Measurements from ENCODE around the gene S100A9. TPM values are rescaled to one million over a fixed set of nuclear protein-coding genes. Genes with fewer than 3 reads are reported as not detected.
"Not testable (repeated sequence)": the region's sequence is repeated elsewhere in the genome, so short reads cannot be mapped to it uniquely, and the experiment has no call there.

S100A9 gene
- total RNA-seq, 2 experiments from 2014 or later, result not detected

DNA sequence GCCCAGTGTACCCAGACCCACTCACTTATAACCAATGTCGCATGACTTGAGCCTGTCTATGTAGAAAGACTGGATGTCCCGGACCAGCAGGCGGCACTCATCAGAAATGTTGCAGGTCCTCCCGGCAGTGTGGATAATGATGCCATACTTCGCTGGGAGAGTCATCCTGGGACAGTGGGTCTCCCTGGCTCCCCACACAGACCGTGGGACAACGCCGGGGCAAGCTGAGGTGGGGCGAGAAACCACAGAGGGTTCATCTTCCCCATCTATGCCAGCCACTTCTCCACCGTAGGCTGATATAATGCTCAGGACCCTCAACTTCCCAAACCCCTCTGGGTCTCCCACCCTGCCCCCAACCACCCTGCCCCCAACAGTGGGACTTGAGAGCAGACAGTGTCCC lies 17.3 kb upstream of the S100A9 start:
- DNase-seq, result no peak
- Mint-ChIP-seq H3K36me3 (no peaks in the 10 kb centered on the region), H3K27me3 (peaks cover 21% of the 10 kb centered on the region), H3K4me3 (no peak overlapping the region), H3K27ac (no peak overlapping the region), H3K4me1 (peaks cover 25% of the 10 kb centered on the region), H3K9me3 (no peaks in the 10 kb centered on the region)

DNA sequence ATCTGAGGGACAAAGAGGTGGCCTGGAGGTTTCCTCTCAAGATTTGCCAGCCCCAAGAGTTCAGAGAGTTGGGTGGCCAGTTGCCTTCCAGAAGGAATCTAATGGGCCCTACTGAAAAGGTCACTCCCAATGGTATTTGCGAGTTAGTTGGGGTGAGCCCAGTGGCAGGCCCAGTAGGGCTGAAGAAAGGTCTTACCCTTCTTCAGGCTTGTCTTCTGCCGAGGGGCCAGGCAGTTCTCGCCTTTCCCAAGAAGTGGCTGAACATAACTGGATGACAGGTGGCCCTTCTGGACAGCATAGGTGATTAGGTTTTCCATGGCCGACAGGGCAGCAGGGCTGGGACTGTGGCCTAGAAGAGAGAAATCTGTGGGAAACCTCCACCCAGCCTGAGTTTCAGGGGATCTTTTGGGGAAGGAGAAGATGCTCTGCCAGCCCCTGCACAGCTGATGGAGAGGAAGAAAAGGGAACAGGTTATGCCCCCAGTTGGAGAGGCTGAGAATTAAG lies 16.2 kb upstream of the S100A9 start:
- Mint-ChIP-seq H3K4me3 (no peak overlapping the region), H3K27me3 (peaks cover 31% of the 10 kb centered on the region), H3K36me3 (no peaks in the 10 kb centered on the region), H3K4me1 (peaks cover 36% of the 10 kb centered on the region), H3K27ac (no peak overlapping the region), H3K9me3 (no peaks in the 10 kb centered on the region)
- DNase-seq, result no peak

DNA sequence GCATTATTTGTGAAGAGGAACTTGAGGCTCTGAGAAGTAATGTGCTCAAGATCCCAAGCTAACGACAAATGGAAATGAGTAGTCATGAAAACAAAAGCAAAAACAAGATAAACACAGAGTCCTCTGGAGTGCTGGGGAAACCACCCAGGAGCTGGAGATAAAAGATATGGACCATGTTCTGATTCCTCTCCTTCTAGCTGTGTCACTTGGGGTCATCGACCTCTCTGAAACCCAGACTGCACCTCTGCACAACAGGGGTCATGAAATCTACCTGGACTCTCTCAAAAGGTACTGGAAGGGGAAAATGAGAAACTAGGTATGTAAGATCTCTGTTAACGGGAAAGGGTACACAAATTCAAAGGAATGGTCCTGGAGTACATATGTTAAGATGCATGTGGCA lies 15.5 kb upstream of the S100A9 start:
- no peaks in the 10 kb centered on the region for H3K36me3 Mint-ChIP-seq
- no peak overlapping the region for H3K4me3 Mint-ChIP-seq
- peaks cover 38% of the 10 kb centered on the region for H3K27me3 Mint-ChIP-seq
- H3K27ac Mint-ChIP-seq, result no peak overlapping the region
- H3K9me3 Mint-ChIP-seq, result no peaks in the 10 kb centered on the region
- DNase-seq, result no peak
- peaks cover 37% of the 10 kb centered on the region for H3K4me1 Mint-ChIP-seq

DNA sequence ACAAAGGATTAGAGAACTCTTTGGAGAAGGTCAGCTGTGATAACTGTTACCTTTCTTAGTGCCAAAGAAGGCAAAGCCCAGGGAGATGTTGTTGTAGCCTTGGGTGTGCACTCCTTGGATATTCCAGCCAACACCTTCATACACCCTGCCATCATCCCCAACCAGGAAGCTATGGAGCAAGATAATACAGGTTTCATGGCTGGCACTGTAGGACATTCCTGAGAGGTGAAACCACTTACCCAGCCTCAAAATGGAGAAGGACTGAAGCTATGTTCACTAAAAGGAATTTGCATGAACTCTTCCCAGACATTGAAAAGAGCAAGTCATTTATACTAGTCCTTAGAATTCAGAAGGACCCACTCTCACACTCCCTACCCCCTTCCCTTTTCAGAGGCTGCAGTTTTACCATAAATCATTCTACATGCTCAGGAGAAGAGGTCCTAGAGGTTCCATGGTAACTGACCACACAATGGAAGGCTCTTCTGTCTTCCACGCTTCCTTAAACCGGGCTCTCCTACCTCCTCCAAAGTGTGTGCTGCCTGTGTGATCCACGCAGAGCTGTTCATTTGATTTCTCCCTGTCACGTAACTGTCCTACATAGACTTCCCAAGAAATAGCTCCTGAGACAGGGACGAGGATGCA lies 14.5 kb upstream of the S100A9 start:
- peaks cover 37% of the 10 kb centered on the region for H3K4me1 Mint-ChIP-seq
- no peak overlapping the region for H3K27ac Mint-ChIP-seq
- no peaks in the 10 kb centered on the region for H3K9me3 Mint-ChIP-seq
- H3K4me3 Mint-ChIP-seq, result no peak overlapping the region
- DNase-seq, result no peak
- H3K36me3 Mint-ChIP-seq, result no peaks in the 10 kb centered on the region
- peaks cover 48% of the 10 kb centered on the region for H3K27me3 Mint-ChIP-seq

DNA sequence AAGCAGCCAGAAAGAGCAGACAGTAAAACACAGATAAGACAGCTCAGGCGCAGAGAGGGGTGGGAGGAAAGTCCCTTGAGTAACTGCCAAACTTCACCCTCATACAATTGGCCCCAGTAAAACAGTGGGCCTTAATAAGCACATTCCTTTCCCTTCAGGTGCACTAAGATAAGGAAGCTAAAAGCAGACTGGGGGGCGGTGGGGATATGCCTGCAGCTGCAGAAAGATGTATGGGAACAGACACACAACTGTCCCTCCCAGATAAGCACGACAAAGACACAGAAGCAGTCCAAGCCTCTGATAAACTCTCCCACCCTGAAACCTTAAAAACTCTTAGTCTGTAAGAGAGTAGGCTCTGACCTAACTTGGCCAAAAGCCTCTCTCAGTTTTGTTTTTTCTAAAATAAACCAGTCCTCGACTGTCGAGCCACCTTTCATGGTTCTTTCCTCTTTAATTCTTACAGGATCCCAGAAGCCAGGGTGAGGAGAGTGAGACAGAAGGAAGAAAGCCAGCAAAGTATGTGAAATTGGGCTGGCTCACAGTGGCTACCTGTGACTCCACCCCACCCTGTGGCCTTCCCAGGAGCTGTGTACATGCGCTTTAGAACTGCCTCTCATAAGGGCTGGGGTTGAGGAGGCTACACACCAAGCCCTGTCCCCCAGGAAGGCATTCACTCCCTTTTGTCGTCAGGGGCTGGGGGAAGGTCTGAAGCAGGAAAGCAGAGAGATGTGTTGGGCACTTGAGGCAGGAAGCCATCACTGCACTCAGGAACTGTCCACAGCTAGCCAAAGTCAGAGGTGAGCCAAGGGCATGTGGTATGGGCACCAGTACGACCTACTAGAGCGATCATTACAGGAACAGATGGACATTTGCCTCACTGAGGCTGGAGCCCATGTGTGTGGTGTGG lies 13.6 kb upstream of the S100A9 start:
- H3K27me3 Mint-ChIP-seq, result peaks cover 49% of the 10 kb centered on the region
- no peak overlapping the region for H3K27ac Mint-ChIP-seq
- peaks cover 37% of the 10 kb centered on the region for H3K4me1 Mint-ChIP-seq
- H3K36me3 Mint-ChIP-seq, result no peaks in the 10 kb centered on the region
- no peaks in the 10 kb centered on the region for H3K9me3 Mint-ChIP-seq
- DNase-seq, result no peak
- no peak overlapping the region for H3K4me3 Mint-ChIP-seq

DNA sequence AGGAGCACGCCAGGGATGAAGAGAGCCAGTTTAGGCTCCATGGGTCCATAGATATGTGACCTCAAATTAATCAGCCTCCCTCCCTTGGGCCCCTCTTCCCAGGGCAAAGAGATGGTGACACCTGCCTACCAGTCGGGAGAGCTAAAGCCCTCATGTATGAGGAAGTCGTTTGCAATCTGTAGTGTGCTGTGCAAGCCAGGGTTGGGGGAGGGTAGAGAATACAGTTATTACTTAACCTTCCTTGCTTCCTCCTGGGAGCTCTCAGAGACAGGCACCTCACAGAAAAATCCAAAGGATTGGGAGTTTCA lies 13.0 kb upstream of the S100A9 start:
- no peak for DNase-seq
- Mint-ChIP-seq H3K27me3 (peaks cover 55% of the 10 kb centered on the region), H3K9me3 (no peaks in the 10 kb centered on the region), H3K27ac (no peak overlapping the region), H3K4me3 (no peak overlapping the region), H3K36me3 (no peaks in the 10 kb centered on the region), H3K4me1 (peaks cover 37% of the 10 kb centered on the region)

DNA sequence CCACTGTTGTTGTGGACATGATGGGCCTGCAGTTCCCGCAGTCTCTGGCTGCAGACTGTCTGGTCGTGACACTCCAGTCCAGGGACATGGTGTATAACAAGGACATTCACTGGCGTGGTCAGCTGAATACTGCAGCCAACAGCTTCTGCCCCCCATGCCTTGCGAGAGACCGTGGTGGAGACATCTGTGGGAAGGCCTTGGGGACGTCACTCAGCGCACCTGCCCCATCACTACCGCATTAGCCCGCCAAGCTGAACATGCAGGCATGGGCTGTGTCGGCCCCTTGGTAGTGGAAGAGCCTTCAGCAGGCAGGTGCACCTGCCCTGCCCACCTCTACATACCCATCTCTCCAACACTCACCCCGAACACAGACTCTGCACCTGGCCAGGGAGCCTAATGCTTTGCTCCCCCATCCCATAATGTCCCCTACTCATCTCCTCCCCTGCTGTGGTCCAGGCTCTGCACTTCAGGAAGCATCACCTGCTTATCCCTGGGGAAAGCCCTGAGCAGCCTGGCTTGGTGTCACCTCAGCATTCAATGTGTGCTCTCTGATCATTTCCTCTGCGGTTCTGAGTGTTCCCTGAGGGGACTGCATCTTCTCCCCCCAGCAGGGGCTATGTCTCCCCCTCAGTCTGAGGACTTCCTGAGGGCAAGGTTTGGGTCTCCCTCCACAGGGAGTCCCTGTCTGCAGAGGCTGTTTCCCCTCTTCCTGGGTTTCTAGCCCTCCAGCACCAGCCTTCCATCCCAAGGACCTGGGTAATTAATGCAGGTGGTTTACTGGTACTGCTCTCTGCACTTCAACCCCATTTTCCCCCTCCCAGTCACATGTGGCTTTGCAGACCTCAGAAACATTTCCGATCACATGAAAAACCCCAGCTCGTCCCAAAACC lies 12.2 kb upstream of the S100A9 start:
- no peaks in the 10 kb centered on the region for H3K9me3 Mint-ChIP-seq
- no peak overlapping the region for H3K4me3 Mint-ChIP-seq
- peaks cover 32% of the 10 kb centered on the region for H3K4me1 Mint-ChIP-seq
- H3K27ac Mint-ChIP-seq, result no peak overlapping the region
- peaks cover 60% of the 10 kb centered on the region for H3K27me3 Mint-ChIP-seq
- peak; percentile 21 for DNase-seq
- H3K36me3 Mint-ChIP-seq, result no peaks in the 10 kb centered on the region

DNA sequence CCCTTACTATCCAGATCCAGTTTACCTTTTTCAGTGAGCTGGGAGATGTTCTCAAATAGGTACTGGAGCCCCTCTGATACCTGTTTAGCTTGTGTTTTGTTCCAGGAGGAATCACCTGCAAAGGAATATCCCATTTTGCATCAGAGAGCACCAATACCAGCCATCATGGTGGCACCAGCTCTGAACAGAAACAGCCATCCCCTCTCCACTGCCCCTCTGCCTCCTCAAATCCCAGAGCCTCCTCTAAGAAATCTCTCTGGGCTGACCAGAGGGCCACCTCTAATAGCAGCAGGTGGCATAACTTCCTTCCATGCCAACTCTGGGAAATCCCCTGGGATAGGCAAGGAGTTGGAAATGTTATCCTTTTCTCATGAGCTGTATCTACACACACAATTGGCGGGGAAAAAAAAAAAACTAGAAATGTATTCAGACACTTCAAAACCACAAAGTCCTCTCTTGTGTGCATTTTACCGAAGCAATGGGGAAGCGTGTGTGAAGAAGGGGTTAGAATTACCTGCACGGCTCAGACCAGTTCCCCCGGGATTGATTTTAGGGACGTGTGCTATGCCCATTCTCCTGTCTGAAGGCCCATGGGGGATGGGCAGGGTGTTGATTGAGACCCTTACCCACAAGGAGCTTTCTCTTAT lies 11.5 kb upstream of the S100A9 start:
- Mint-ChIP-seq H3K9me3 (no peaks in the 10 kb centered on the region), H3K27ac (no peak overlapping the region), H3K27me3 (peaks cover 64% of the 10 kb centered on the region), H3K36me3 (no peaks in the 10 kb centered on the region), H3K4me1 (peaks cover 32% of the 10 kb centered on the region), H3K4me3 (no peak overlapping the region)
- DNase-seq, result no peak

DNA sequence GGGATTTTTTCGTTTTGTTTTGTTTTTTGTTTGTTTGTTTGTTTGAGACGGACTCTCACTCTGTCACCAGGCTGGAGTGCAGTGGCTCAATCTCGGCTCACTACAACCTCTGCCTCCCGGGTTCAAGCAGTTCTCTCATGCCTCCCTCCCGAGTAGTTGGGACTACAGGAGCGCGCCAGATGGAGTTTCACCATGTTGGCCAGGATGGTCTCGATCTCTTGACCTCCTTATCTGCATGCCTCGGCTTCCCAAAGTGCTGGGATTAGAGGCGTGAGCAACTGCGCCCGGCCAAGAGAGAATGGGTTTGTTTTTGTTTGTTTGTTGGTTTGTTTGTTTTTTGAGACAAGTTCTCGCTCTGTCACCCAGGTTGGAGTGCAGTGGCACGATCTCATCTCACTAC lies 10.6 kb upstream of the S100A9 start:
- not testable (repeated sequence) for DNase-seq

DNA sequence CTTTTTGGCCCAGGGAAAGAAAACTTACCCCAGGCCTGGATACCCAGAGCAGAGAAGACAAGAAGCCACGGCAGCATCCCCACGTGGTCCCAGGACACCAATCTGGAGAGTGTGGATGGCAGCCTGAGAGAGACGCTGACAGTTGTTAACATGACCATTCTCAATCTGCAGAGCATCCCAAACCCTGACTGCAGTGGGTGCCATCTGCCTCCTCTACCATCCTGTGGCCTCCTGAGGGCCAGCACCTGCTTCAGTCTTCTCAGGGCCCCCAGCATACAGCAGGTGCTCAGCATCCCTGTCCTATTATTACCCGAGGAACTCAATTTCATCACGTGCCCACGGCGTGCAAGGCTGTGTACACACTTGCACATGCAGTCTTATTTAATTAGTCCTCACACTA lies 9.8 kb upstream of the S100A9 start:
- Mint-ChIP-seq H3K4me3 (no peak overlapping the region), H3K27me3 (peaks cover 57% of the 10 kb centered on the region), H3K9me3 (no peaks in the 10 kb centered on the region), H3K36me3 (no peaks in the 10 kb centered on the region), H3K27ac (no peak overlapping the region), H3K4me1 (peaks cover 29% of the 10 kb centered on the region)
- DNase-seq, result no peak

More for the DNA sequence above, 10.6 kb upstream of the S100A9 start:
- not testable (repeated sequence) for H3K9me3 Mint-ChIP-seq, H3K4me3 Mint-ChIP-seq, H3K36me3 Mint-ChIP-seq, H3K27ac Mint-ChIP-seq
- Mint-ChIP-seq H3K27me3 (peaks cover 64% of the 10 kb centered on the region), H3K4me1 (peaks cover 32% of the 10 kb centered on the region)

DNA sequence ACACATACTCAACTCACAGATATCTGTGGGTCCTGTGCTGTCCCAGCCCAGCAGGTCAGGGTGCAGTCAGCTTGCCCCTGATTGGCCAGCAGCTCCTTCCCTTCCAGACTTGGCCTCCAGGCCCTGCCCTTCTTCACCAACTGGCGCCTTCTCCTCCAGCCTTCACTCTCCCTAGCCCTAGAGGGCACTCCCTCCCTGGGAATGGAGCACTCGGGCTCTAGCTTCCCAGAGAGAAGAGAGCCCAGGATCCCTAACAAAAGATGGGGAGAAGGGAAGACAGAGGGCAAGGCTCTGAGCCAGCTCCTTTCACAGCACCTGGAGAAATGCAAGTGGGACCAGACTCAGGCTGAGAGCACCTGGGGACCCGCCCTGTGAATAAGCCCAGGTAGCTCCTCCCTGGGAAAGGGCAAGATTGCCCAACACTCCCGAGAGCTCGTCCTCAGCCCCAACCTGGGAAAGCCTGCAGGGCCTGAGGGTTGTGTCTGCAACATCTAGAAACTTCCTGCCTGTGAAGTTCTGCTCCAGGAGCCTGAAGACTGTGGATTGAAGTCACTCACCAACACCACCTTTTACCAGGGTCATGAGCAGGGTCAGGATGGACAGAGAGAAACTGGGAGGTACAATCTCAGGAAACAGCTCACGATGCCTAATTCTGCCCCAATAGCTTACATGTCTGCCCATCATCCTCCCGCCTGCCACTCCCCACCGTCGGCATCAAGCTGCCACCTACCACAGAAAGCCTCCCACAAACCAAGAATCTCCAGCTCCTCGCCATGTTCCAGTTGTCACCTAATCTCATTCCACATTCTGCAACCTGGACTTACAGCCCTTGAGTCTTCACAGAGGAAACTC lies 8.9 kb upstream of the S100A9 start, which contains the start of gene PGLYRP4:
Gene PGLYRP4 (minus strand): TSS at position 331 of the 852 bp plus-strand sequence. CDS start 909 bp downstream, outside the sequence.
- Mint-ChIP-seq H3K4me1 (peaks cover 25% of the 10 kb centered on the region), H3K27me3 (peaks cover 50% of the 10 kb centered on the region), H3K36me3 (no peaks in the 10 kb centered on the region), H3K9me3 (no peaks in the 10 kb centered on the region), H3K4me3 (no peak within 1 kb of the TSS), H3K27ac (no peak within 1 kb of the TSS)
- no peak for DNase-seq

DNA sequence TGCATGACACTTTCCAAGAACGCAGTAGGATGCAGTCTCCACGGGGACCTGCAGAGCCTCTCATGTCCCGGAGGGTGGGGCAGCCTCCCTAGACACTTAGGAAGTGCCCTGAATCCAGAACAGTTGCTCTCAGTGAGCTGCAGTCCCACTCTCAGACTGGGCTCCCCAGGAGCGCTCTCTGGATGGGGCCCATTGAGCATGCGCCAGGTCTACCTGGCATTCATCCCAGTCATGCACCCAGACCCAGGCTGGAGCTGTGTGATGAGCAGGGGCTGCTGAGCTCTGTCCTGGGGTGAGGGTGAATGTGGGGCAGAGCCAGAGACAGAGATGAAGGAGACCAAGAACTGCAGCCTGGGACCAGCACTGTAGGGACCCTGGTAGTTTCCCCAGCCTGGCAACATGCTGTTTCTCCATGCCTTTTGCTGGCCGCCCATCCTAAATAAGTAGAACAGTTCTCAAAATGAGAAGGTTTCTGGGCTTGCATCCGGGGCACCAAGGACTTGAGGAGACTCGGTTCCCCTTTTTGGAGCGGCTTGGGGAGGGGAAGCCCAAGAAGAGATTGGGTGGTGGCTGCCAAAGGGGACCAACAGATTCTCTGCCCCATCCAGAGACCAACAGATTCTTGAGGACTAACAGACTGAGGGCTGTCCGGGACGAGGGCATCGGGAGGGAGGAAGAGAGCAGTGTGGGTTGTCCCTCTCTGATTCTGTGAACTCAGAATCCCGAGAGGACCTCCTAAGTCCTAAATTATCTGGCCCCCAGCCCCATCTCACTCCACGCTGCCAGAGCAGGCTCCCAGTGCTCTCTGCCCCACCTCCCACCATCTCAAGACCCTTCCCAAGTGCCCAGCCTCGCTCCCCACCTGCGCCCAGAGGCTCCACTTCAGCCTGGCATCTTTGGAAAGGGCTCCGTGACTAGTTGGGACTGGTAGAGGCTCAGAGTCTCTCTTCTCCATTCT lies 8.0 kb upstream of the S100A9 start:
- DNase-seq, result no peak
- Mint-ChIP-seq H3K36me3 (no peaks in the 10 kb centered on the region), H3K4me1 (peaks cover 18% of the 10 kb centered on the region), H3K9me3 (no peaks in the 10 kb centered on the region), H3K27ac (no peak overlapping the region), H3K4me3 (no peak overlapping the region), H3K27me3 (peaks cover 44% of the 10 kb centered on the region)
